HG02642 (cell line): ENCODE data around the gene IL36G.

Source experiments
- ATAC-seq: cut with Tn5 transposase; IDR thresholded peaks from one replicate; pipeline ENCODE4 v1.9.1; 2021; ENCODE audit warnings: mild to moderate bottlenecking; ENCODE audit not compliant: unreplicated experiment, poor library complexity

The IL36G gene

GRCh38 chr2:113014067-113014466, 36.3 kb downstream of the IL36G start:
- no peak for ATAC-seq

GRCh38 chr2:113015042-113015441, 37.2 kb downstream of the IL36G start:
- ATAC-seq, result no peak

GRCh38 chr2:113015655-113016054, 37.8 kb downstream of the IL36G start:
- ATAC-seq, result no peak

DNA sequence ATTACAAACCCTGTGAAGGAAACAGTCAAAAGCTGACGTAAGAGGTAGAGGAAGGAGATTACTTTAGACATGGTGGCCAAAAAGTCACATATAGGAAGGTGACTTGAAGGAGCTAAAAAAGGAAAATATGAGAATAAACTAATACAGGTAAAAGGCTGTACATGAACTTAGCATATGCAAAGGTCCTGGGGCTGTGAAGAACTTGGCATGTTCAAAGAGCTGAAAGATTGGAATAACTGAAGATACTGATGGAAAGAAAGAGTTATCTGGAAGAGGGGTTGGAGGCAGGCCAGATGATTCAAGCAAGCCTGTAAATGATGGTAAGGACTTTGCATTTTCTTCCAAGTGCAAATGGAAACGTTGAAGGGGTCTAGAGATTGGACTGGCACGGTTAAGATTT, 40.7 kb downstream of the IL36G start:
- ATAC-seq, result no peak

GRCh38 chr2:113021312-113021711, 43.5 kb downstream of the IL36G start:
- no peak for ATAC-seq

DNA sequence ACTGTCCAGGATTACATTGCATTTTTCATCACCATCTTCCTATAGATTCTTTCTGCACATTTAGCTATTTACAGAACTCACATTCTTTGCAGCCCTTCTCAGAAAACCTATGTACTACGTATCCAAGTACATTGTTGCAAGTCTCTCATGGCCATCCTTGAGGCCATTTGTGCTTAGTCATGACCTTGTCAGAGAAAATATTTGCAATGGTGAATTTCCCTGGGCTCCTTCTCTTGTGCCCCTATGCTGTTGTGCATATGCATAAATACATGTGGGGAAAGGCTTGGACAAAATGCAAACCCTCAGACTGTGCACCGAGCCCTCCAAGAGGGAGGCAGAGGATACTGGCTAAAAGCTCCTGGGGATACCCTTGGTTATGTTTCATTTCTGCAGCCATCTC, 47.0 kb downstream of the IL36G start:
- ATAC-seq, result no peak

DNA sequence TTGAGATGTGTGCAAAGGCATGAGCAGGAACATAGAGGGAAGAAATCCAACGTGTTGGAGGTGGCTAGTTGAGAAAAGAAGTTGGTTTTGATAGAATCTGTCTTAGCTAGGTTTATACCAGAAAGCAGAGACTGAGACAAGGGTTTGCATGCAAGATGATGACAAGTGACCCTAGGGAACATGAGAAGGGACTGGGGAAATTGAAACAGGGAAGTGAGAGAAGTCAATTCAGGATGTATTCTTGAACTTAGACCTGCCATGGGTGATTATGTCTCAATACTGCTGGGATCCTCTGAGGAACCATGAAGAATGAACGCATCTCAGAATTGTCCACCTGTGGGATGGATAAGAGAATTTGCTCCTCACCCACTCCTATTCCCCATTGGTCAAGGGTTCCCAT, 47.9 kb downstream of the IL36G start:
- no peak for ATAC-seq

- no peak for ATAC-seq
Observed at GRCh38 chr2:113027691-113028090, 49.9 kb downstream of the IL36G start.

GRCh38 chr2:113028112-113028511, 50.3 kb downstream of the IL36G start:
- no peak for ATAC-seq

DNA sequence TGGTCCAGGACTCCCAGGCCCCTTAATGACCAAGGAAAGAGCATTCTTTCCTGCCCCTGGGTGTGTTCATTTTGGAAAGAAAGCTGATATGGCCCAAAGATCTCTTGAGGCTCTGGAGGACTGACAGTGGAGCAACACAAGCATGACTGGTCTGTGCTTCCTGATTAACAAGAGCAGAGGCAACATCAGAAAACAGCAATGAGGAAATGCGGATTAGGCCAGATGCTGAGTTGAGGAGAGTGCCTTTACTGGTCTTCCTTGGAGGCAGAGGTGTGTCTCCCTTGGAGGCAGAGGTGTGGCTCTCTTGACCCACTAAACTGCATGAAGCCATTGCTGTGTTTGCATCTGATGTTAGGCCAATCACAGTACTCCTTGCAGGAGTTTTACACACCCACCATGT, 54.9 kb downstream of the IL36G start:
- no peak for ATAC-seq

DNA sequence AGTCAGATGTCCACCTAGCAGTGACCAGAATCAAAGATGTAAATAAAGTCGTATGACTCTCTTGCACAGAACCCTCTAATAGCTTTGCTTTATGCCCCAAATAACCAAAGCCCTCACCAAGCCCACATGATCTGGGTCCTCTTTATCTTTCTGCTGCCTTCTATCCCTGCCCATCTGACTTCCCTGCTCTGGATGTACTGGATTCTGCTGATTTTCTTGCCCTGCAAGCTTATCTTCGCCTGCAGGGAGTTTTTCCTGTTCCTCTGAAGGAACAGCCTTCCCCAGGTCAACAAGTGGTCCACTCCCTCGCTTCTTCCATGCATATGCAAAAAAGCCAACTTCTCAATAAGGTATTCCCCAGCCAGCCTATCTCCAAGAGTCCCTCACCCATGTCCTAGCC, 56.2 kb downstream of the IL36G start:
- no peak for ATAC-seq
